HG03442 (cell line): Measurements from ENCODE around the gene MEF2A.

Experiments
- ATAC-seq: cut with Tn5 transposase; IDR thresholded peaks from one replicate; pipeline ENCODE4 v1.9.1; 2021; ENCODE audit warnings: mild to moderate bottlenecking, moderate library complexity; ENCODE audit not compliant: unreplicated experiment

Gene MEF2A

GRCh38 chr15:99562238-99562637 is 3.5 kb upstream of the MEF2A start:
- ATAC-seq, result no peak

- ATAC-seq, result peak; percentile 23
Measured at GRCh38 chr15:99564221-99565048, 1.3 kb upstream of the MEF2A start.

GRCh38 chr15:99565049-99565298 is 810 bp upstream of the MEF2A start:
- ATAC-seq, result no peak

- no peak for ATAC-seq
Measured at GRCh38 chr15:99566157-99566897, 543 bp downstream of the MEF2A start.

GRCh38 chr15:99568625-99569352 is 3.0 kb downstream of the MEF2A start:
- no peak for ATAC-seq

GRCh38 chr15:99571299-99571698 is 5.5 kb downstream of the MEF2A start:
- peak; percentile 35 for ATAC-seq

GRCh38 chr15:99574048-99574447 is 8.3 kb downstream of the MEF2A start:
- no peak for ATAC-seq

GRCh38 chr15:99574502-99574901 is 8.7 kb downstream of the MEF2A start:
- no peak for ATAC-seq

- ATAC-seq, result no peak
Measured at GRCh38 chr15:99578809-99579208, 13.0 kb downstream of the MEF2A start.

GRCh38 chr15:99580076-99580475 is 14.3 kb downstream of the MEF2A start:
- no peak for ATAC-seq

- ATAC-seq, result no peak
Measured at GRCh38 chr15:99582508-99582960, 16.8 kb downstream of the MEF2A start.

- ATAC-seq, result no peak
Measured at GRCh38 chr15:99584081-99584600, 18.4 kb downstream of the MEF2A start.

- ATAC-seq, result no peak
Measured at GRCh38 chr15:99586121-99586520, 20.3 kb downstream of the MEF2A start.

GRCh38 chr15:99589801-99590200 is 24.0 kb downstream of the MEF2A start:
- no peak for ATAC-seq

- no peak for ATAC-seq
Measured at GRCh38 chr15:99590913-99591646, 25.3 kb downstream of the MEF2A start.

GRCh38 chr15:99592145-99592791 is 26.5 kb downstream of the MEF2A start:
- no peak for ATAC-seq

- ATAC-seq, result no peak
Measured at GRCh38 chr15:99593070-99593469, 27.3 kb downstream of the MEF2A start.

- no peak for ATAC-seq
Measured at GRCh38 chr15:99594916-99595315, 29.1 kb downstream of the MEF2A start.

GRCh38 chr15:99598296-99598695 is 32.5 kb downstream of the MEF2A start:
- no peak for ATAC-seq

- no peak for ATAC-seq
Measured at GRCh38 chr15:99603828-99604227, 38.0 kb downstream of the MEF2A start.
